GM12892 (cell line): ENCODE measurements around the gene CAMTA1.

Experiments
- POLR2A ChIP-seq: IDR thresholded peaks from 2 replicates; pipeline ENCODE4 v1.6.1; 2011; ENCODE audit warnings: low read depth, low read length, control low read depth
- POLR2AphosphoS5 ChIP-seq: IDR thresholded peaks from 2 replicates; pipeline ENCODE4 v1.6.1; 2011; ENCODE audit warnings: low read depth, low read length, control low read depth
- TAF1 ChIP-seq: IDR thresholded peaks from 2 replicates; pipeline ENCODE4 v1.6.1; 2011; ENCODE audit warnings: low read depth, mild to moderate bottlenecking, control low read depth, low read length, borderline replicate concordance

GRCh38 chr1:7130127-7130526 is 344.9 kb downstream of the CAMTA1 start:
- TF ChIP-seq POLR2A (no peak), POLR2AphosphoS5 (no peak), TAF1 (no peak)
